Stimulated activated CD4-positive, alpha-beta T cell treated with anti-CD3 and anti-CD28 coated beads, Interleukin-15, amount 100 ng/mL, for 24 hours (primary cell): Measurements from ENCODE around the gene H3-3A.
A peak's percentile ranks its signal among the peaks of the same experiment; 100 is the strongest.

Source experiments
- DNase-seq: peaks from one replicate; pipeline ENCODE4 v3.0.0-alpha.2; 2020

Gene H3-3A

DNA sequence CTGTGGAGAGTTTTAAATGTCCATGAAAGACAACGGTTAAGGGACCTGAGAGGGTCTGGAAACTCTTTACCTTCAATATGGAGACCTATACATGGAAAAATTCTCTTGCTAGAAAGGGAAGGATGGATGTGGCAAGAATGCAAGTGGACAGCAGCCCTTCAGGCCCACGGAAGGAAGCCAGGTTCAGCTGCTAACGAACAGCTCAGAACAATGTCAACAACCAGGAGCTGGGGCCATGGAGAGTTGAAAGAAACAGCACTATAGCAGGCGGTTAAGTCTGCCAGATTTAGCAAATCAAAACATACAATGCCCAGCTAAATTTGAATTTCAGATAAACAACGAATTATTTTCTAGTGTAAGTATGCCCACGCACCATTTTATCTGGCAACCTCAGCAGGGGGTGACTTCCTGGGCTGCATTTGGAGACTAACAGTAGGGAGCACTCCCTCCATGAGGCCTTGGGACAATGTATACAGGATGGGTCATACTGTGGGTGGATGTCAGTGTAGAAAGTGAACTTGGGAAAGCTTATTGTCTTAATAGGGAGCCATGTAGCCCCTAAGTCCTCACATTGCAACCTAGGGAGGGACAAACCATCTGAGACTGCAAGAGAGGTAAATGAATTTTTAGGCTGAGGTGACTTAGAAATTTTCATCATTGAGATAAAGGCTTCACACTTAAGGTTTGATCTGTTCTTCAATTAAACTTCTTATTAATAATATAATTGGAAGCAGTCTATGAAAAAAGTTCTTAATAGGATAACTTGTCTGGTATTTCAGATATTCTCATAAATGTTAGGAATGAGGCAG lies 7.8 kb upstream of the H3-3A start:
- no peak for DNase-seq

DNA sequence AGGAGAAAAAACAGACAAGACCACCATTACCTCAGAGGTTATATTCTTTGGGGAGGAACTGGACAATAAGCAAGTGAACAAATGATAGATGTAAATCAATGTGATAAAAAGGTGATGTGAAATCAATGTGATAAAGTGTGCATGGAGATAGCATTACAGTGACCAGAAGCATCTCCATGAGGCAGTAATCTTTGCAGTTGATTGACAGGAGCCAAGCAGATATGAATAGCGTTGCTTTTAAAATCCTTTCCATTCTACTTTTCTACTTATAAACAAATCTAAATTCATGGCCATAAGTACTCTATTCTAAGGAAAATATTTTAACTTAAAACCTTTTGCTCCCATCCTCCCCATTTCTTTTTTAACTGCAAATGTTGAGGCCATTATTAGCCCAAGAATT lies 2.8 kb upstream of the H3-3A start:
- no peak for DNase-seq

DNA sequence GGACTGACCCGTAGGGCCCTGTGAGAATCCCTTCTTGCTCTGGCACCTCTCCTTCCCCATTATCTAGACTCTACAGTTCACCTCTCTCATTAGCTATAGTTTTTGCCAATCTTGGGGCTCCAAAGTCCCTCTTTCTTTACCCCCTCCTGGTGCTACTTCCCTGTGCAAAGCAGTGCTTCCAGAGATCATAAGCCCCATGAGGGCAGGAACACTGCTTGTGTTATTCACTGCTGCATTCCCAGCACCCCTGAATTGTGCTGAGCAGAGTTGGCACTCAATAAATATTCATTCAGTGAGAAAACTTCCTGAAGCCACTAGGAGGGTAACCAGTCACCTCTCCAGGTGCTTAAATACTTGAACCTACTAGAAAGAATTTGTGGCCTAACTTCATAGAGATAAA lies 2.1 kb upstream of the H3-3A start:
- DNase-seq: no peak

DNA sequence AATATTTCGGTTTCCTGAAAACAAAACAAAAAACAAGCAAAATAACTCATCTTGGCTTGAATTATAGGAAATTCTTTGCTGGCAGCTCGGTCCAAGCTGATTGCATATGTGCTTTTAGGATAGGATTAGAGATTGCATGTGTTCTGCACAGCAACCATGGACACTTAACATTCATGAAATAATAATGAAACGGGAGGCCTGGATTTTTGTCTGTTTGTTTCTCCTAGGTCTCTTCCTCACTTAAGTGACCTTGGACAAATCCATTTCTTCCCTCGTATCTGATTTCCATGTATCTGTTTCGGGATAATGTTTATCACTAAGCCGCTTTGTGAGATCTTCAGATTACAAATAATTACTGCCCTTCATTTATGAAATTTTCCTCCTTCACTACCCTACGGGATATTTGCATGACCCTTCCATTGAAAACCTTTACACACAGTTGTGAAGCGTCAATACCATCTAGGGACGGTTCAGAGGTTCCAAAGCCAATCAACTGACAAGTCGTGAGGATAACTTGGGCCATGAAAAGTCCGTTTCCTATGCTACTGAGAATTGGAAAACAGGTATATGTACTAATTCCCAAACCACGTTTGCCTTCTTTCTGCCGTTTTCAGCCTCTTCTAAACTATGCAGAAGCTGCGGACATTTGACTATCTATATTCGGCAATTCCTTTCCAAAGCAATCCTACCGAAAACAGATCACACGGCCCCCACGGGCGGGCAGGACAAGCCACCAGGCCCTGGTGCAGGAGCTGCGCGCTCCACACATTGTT lies 1.3 kb upstream of the H3-3A start:
- no peak for DNase-seq

DNA sequence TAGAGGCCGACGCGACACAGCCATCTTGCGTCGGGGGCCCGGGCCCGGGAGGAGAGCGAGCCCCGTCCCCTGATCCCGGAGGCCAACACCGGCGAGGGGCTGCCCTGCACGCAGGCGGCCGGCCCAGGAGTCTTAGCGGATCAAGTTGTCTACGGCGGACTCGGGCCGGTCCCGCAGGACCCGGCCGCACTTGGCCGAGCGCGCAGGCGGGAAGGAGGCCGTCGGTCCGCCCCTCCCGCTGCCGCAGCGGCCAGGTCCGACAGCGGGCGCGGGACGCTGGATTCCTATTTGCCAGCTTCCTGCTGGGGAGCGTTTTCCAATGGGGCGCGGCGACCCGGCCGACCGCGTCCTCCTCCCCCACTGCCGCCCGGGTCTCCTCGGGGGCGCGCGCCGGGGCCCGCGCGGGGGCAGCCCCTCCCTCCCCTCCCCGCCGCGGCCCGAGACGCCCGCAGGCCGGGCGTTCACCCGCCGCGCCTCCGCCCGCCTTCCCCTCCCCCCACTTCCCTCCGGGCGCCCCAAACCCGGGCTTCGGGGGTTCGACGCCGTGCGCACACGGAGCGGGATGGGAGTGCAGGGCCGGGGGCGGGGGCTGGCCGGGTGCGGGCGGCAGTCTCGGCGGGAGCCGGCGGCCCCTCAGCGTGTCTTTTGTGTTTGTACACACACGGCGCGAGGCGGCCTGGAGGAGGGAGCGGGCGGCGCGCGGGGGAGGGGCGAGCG lies 517 bp upstream of the H3-3A start:
- DNase-seq: peak; percentile 57

DNA sequence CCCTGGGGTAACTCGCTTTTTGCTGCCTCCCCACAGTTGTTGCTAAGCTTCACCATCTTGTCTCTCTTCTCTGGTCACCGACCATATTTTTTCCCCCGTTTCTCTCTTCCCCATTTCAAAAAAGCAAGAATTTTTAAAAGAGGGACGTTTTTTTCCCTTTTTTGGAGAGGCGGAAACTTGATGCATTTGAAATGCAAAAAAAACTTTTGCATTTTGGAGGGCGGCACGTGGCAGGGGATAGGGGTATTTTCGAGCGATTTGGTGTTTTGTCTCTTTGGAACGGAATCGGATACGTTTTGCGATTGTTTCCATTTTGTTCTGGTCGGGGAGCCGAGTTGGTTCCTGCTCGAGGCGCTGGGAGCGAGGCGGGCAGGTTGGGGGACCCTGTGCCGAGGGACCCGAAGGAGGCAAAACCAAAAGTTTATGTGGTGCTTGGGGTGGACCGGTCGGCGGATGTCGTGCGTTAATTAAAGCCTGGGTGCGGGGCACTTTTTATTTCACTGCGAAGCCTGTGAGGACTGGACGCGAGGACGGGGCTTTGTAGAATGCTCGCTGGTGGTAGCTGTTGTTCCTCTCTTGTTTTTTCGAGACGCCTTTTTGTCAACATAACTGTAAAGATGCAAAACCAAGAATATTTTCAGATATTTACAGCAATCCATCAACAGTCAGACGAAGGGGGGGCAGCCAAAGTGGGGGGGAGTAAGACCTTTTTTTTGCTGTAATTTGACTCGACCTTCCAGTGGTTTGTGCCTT lies 884 bp downstream of the H3-3A start:
- peak; percentile 52 for DNase-seq

DNA sequence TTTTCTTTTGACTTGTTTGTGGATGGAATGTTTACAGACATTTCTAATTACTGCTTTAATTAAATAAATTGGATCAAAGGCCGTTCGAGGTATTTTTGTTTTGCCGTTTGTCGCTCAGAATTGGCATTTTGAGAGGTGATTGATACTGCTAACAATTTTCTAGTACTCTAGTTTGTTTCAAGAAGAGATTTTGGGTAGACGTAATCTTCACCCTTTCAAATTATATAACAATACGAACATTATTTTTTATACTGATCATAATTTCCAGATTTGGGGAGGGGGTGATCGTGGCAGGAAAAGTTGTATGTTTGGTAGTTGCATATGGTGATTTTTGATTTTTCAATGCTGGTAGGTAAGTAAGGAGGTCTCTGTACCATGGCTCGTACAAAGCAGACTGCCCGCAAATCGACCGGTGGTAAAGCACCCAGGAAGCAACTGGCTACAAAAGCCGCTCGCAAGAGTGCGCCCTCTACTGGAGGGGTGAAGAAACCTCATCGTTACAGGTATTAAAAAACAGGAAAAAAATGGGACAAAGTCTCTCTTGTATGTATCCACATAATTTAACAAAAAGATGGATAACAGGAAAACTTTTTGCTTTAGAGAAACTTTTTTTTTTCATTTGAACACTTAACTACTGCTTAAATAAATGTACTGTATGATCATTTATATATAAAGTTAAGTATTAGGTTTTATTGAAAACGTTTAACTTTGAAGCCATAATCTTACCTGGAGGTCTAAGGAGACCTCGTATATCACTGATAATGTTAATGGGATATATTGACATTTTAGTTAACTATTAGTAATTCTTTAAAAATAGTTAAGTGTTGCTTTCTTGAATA lies 1.7 kb downstream of the H3-3A start:
- peak; percentile 29 for DNase-seq

DNA sequence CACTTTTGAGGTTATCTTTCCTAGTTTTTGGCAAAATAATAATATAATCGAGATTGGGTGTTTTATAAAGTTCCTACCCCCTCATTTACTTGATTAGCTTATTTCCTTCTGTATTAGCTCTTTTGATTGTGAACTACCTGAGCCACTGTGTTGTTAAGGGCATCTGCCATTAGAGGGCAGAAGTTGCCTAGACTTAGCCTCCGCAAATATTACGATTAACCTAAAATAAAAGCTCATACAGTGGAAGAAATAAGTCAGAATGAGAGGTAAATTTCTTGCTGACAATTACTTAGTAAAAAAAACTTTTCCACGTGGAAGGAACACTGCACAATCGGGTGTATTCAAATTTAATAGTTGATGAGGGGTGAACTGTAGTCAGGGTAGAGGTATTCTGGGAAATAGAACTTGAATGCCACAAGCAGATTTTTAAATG lies 2.3 kb downstream of the H3-3A start:
- peak; percentile 49 for DNase-seq

DNA sequence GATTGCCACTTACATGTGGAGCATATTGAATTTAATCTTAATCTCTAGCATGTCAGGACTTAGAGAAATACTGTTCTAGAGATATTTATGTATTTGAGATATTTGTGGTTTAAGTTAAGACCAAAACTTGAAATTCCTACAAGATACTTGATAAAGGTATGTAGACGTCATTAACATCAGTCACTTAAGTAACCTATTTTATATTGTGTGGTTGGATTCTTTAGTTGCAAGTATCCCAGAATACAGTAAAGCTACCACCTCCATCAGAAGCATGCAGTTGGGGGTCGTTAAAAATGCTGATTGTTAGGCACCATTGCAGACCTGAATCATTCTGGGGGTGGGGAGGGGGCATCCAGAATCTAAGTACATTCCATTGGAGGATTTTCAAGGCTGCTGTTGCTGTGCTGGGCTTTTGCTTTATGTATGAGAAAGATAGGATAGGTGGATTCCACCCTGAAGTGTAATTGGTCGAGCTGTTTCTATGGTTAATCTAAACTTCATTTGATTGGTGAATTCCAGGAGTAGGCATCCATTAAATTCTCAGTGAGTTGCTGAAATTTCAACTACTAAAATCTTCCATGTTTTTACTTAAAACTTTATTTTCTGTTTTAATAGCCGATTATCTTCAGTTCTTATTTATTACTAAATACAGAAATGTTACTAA lies 4.0 kb downstream of the H3-3A start:
- DNase-seq: no peak

DNA sequence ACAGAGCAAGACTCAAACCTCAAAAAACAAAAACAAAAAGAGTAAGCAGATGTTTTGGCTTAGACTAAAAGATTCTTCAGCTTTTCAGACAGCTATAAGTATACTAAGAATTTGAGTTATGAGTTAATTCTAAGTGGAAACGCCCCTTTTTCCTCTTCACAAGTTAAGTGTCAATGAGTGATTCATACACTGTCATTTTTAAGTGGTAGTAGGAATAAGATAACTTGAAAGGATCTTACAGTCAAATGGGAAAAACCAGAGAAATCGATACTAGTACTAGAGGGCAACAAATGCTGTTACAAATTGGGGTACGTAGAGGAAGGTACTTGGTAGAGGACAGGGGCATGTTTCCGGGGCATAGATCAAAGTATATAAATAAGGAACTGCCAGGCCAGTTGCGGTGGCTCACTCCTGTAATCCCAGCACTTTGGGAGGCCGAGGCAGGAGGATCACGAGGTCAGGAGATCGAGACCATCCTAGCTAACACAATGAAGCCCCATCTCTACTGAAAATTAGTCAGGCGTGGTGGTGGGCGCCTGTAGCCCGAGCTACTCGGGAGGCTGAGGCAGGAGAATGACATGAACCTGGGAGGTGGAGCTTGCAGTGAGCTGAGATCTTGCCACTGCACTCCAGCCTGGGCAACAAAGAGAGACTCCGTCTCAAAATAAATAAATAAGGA lies 7.4 kb downstream of the H3-3A start:
- peak; percentile 20 for DNase-seq

DNA sequence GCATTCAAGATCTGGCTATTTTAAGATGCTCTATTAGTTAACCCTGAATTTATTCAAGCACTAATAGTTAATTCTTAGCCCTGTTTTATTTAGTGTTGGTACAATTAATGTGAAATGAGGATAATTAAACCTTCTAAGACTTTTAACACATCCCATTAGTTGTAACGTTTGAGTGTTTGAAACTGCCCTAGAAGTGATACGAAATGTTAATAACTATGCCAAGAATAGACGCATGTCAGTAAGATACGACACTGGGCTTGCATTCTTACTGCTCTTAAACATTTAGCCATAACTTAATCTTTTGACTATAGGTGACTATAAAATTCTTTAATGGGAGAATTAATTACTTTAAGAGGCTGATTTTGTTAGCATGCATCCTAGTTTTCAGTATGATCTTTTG lies 9.8 kb downstream of the H3-3A start:
- no peak for DNase-seq

DNA sequence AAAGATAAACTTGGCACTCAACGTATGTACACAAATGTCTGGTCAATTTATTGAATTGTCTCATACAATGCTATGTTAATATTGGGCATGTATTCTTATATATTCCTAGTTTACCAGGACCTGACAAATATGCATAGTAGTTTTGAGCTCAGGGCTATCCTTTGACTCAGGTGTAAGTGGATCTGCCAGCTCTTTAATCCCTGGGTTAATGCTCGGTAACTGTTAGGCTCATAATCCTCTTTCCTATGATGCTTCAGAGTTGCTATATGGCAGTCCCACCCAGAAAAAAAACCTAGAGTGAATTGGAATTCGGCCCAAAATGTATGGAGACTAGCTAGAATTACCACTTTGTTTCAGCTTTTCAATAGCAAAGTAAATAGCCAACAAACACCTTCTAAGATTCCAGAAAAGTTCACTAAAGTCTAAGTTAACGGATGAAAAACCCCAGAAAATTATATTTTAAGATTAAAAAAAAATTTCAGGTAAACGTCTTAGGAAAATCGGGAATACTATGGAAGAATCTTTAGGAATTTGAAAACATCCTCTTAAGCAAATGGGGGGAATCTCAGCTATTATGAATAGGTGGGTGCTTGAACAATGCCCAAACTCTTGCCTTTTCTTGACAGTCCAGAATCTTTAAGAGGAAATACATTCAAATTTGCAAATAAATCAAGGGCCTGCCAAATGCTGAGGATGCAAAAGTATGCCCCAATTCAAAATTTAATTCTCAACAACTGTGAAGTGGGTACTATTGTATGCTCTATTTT lies 10.9 kb downstream of the H3-3A start:
- no peak for DNase-seq

DNA sequence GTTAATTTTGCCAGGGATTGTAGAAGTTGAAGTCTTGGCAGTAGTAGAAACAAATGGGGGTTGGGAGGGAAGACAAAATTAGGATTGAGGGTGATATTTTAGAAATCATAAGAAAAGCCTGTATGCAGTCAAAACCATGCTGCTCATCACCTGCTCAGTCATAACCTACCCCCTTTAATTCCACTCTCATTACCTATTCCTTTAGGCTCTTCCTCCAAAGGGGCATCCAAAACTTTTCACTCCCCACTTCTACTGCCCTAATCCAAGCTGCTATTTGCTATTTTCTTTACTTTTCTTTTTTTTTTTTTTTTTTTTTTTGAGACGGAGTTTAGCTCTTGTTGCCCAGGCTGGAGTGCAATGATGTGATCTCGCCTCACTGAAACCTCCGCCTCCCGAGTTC lies 11.5 kb downstream of the H3-3A start:
- DNase-seq: no peak

DNA sequence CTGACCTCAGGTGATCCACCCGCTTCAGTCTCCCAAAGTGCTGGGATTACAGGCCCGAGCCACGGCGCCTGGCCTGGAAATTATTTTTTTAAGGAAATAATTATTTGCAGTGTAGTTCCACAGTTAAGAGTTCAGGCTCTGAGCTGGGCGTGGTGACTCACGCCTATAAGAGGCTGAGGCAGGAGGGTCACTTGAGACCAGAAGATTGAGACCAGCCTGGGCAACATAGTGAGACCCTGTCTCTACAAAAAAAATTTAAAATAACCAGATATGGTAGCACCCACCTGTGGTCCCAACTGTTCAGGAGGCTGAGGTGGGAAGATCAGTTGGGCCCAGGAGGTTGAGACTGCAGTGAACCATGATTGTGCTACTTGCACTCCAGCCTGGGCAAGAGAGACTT lies 13.9 kb downstream of the H3-3A start:
- no peak for DNase-seq

DNA sequence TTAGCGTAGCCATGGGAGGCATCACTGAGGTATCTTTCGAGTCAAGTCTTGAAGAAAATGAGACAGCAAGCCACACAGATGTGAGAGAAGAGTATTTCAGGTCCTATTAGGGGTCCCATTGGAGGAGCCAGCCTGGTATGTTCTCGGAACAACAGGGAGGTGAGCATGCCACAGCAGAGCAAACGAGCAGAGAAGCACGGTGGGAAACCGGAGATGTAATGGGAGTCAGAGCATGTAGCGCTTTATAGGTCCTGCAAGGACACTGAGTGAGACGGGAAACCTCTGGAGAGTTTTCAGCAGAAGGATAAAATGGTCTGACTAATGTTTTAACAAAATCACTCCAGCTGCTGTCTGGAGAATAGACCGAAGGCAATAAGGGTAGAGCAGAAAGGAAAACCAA lies 15.9 kb downstream of the H3-3A start:
- no peak for DNase-seq

DNA sequence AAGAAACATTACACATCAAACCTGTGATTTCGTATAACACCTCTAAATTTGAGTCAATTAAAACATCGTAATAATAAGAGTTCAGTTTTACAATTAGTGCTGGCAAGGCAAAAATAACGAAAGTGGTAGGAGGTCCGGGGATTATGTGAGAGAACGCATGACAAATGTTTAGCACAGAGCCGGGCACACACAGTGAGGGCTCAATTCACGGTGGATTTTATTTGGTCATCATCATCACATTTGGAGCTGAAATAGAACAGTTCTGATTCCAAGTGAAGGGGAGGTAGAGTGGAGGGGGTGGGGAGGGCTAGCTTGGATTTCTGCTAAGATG lies 20.0 kb downstream of the H3-3A start:
- DNase-seq: no peak

DNA sequence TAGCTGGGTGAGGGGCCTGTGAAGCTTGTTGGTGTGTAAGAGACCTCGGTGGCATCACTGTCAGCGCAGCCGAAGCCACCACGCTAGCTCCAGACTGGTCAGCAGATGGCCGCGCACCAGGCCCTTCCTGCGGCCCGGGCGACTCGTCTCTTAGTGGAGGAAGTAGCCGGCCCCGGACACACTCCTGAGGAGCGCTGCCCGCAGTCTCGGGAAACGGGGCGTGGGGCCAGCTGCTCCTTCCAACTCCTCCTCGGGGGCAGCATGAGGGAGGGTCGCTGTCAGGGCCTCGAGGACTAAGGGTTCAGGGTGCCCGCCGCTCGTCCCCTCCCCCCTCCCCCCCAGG lies 20.4 kb downstream of the H3-3A start:
- DNase-seq: no peak

DNA sequence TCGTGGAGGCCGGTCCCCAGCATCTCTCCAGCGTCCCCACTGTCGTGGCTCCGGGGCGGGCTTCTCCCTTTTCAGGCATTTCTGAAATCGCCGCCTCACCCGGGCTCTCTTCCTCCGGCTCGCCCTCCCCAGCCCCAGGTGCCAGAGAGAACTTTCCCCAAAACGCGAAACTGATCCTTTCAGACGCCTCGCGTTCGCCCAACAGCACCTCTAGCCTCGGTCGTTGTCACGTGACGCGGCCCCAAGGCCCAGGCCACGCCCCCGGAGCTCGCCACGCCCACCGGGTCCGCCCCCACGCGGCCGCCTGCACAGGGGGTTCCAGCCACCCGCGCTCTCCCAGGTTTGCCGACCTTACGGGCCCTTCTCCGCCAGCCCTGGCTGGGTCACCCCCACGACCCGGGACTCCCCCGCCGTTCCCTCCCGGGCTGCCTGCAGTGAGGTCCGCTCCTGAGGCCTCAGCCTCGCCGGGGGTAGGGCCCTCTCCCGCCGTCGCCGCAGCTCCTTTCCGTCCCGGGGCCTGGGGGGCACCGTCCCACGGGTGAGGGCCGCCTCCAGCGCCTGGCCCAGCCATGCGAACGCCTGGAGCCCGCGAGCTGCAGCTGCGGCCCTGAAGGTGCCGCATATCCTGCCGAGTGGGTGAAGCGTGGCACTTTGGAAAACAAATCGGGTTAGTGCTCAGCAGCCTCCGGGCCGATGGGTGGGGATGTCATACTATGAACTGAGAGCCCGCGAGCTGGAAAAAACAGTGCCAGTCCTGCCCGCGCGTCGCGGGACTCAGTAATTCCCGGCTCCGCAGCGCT lies 21.0 kb downstream of the H3-3A start:
- DNase-seq: peak; percentile 95

DNA sequence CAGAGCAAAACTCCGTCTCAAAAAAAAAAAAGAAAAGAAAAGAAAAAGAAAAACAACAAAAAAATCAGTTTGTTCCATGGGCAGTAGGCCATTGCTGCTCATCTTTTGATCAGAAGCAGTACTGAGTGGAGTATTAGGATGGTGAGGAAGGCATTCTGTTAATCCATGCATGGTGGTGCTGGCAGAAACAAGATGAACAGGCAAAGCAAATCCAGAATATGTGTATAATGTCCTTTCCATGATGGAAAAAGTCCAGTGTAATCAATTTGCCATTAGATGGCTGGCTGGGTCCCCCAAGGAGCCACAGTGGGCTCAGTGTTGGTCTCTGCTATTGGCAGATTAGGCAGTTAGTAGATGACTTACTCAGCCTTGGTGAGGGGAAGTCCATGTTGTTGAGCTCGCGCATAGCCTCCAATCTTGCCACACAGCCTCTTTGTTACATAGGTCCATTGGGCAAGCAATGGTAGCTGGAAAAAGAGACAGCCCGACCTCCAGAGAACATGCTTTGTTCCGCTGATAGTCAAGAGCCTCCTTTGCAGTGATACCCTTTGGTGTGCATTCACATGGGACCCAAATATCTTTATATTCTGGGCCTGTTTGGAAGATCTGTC lies 23.3 kb downstream of the H3-3A start:
- DNase-seq: no peak
